Esophagus squamous epithelium (tissue), 5 donors: Measurements from ENCODE around the gene PARD3. TPM values are rescaled to one million over a fixed set of nuclear protein-coding genes. Genes with fewer than 3 reads are reported as not detected.

Experiments used
- DNase-seq: peaks from one replicate; lab custom pipeline; 2025; lab: John Stamatoyannopoulos, UW
- H3K27ac ChIP-seq, 4 donors: fragments of 200-600 bp; sonication (generic); one replicate each; pipeline ENCODE4 v1.5.1; 2016 to 2019; ENCODE audit warnings: mild to moderate bottlenecking in 1 of 4
- H3K27me3 ChIP-seq, 4 donors: fragments of 200-600 bp; sonication (generic); 1 replicate in 3 of 4; 2 replicates in 1 of 4; pipeline versions ENCODE4 v1.5.1 to v1.6.0; 2017 to 2021; ENCODE audit warnings: antibody characterized with exemption in 1 of 4
- H3K36me3 ChIP-seq, 3 donors: fragments of 200-600 bp; sonication (generic); one replicate each; pipeline ENCODE4 v1.5.1; 2016 to 2019
- H3K4me1 ChIP-seq, 3 donors: fragments of 200-600 bp; sonication (generic); one replicate each; pipeline ENCODE4 v1.5.1; 2017 to 2019
- H3K4me3 ChIP-seq, 4 donors: fragments of 200-600 bp; sonication (generic); 1 replicate in 3 of 4; 2 replicates in 1 of 4; pipeline ENCODE4 v1.5.1; 2016 to 2019; ENCODE audit warnings: mild to moderate bottlenecking in 2 of 4, moderate library complexity in 1 of 4
- H3K9me3 ChIP-seq, 3 donors: fragments of 200-600 bp; sonication (generic); one replicate each; pipeline ENCODE4 v1.5.1; 2016 to 2019
- POLR2A ChIP-seq, 4 donors: fragments of 450-650 bp; IDR thresholded peaks; one replicate each; pipeline ENCODE4 v1.6.1; 2017; ENCODE audit warnings: antibody characterized with exemption in 4 of 4, mild to moderate bottlenecking in 4 of 4, moderate library complexity in 3 of 4
- WGBS, 2 donors: methylation state at CpG; one replicate each; pipeline ENCODE4 v1.1.5; 2018; 5-methylcytosine and 5-hydroxymethylcytosine counted together
- intact Hi-C: fragments of 100-400 bp; cut with DNase I; formaldehyde crosslinking; loops from one replicate; pipeline ENCODE4 v1.15.0; 2022
- total RNA-seq, 4 donors: library from RNA; depleted of rRNA; stranded (reverse); fragments of >200 nt; gene quantifications; one replicate each; pipeline ENCODE4 v1.1.0, GENCODE V29; 2016
- TF ChIP-seq, protein P1 (sequence below), 6 experiments: fragments of 450-650 bp in 4 of 6; fragments of 200-600 bp in 2 of 6; sonication (generic) in 2 of 6; IDR thresholded peaks; one replicate each; pipeline ENCODE4 v1.5.1; 2016 to 2019; ENCODE audit warnings: antibody characterized with exemption in 6 of 6, mild to moderate bottlenecking in 4 of 6, moderate library complexity in 4 of 6
- donor health status: DM: yes; HTN: yes; CAD: no.

Gene PARD3
- total RNA-seq, 4 donors from 2014 or later, result 57.3 to 114 (median 81.7) TPM

DNA sequence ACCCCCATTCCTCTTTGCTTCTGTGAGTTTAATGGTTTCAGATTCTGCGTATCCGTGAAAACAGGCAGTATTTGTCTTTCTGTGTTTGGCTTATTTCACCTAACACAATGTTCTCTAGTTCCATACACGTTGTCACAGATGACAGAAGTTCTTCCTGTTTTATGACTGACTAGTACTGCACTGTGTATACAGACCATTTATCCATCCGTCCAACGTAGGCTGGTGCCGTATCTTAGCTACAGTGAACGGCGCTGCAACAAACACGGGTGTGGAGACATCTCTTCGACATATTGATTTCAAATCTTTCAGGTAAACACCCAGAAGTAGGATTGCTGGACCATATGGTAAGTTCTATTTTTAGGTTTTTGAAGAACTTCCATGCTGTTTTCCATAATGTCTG lies 181.7 kb downstream of the PARD3 start:
- no peaks in the 10 kb centered on the region for H3K27me3 ChIP-seq
- no peaks in the 10 kb centered on the region for H3K36me3 ChIP-seq
- H3K27ac ChIP-seq, result no peak overlapping the region
- no peak overlapping the region for H3K4me3 ChIP-seq
- whole genome bisulfite sequencing, 2 donors, result 82 to 85% methylated on average over 10 of the region's 10 CpGs
- intact Hi-C loops, result loop anchor here (10.0 kb wide), 1 partner anchor 1299 kb away; the partner anchor contains the start of gene NRP1
- no peak for DNase-seq
- H3K9me3 ChIP-seq, result no peaks in the 10 kb centered on the region
- TF ChIP-seq POLR2A (IDR thresholded peaks at IDR 0.05), result no peak
- TF ChIP-seq, protein P1, sequence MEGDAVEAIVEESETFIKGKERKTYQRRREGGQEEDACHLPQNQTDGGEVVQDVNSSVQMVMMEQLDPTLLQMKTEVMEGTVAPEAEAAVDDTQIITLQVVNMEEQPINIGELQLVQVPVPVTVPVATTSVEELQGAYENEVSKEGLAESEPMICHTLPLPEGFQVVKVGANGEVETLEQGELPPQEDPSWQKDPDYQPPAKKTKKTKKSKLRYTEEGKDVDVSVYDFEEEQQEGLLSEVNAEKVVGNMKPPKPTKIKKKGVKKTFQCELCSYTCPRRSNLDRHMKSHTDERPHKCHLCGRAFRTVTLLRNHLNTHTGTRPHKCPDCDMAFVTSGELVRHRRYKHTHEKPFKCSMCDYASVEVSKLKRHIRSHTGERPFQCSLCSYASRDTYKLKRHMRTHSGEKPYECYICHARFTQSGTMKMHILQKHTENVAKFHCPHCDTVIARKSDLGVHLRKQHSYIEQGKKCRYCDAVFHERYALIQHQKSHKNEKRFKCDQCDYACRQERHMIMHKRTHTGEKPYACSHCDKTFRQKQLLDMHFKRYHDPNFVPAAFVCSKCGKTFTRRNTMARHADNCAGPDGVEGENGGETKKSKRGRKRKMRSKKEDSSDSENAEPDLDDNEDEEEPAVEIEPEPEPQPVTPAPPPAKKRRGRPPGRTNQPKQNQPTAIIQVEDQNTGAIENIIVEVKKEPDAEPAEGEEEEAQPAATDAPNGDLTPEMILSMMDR (IDR thresholded peaks at IDR 0.05), result no peak
- peaks cover 0 to 16% (median 3%) of the 10 kb centered on the region in 3 donors for H3K4me1 ChIP-seq

DNA sequence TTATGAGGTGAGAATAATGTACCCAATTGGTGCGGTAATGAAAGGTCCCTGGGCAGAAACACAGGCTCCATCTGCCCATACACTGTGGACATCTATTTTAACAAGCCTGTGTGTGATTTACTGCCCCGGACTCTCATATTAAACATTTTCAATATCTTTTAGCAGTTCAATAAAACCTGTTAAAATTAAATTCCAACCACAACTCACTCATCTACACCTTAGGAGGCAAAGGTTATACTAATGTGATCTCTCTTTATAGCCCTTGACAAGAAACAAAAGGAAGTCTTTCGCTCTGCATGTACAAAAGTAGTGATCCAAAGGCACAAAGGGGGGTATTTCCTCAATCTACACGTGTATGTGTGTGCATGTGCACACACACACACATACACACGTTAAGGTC lies 186.0 kb downstream of the PARD3 start:
- WGBS, 2 donors, result 81 to 92% methylated on average over 5 of the region's 5 CpGs
- Histone ChIP-seq H3K36me3 (no peaks in the 10 kb centered on the region), H3K9me3 (no peaks in the 10 kb centered on the region), H3K27ac (no peak overlapping the region), H3K4me1 (peaks cover 0 to 25% (median 0%) of the 10 kb centered on the region in 3 donors), H3K27me3 (no peaks in the 10 kb centered on the region), H3K4me3 (no peak overlapping the region)
- TF ChIP-seq, protein P1 (IDR thresholded peaks at IDR 0.05), result no peak
- TF ChIP-seq POLR2A (IDR thresholded peaks at IDR 0.05), result no peak
- intact Hi-C loops, result no loop called here
- no peak for DNase-seq

DNA sequence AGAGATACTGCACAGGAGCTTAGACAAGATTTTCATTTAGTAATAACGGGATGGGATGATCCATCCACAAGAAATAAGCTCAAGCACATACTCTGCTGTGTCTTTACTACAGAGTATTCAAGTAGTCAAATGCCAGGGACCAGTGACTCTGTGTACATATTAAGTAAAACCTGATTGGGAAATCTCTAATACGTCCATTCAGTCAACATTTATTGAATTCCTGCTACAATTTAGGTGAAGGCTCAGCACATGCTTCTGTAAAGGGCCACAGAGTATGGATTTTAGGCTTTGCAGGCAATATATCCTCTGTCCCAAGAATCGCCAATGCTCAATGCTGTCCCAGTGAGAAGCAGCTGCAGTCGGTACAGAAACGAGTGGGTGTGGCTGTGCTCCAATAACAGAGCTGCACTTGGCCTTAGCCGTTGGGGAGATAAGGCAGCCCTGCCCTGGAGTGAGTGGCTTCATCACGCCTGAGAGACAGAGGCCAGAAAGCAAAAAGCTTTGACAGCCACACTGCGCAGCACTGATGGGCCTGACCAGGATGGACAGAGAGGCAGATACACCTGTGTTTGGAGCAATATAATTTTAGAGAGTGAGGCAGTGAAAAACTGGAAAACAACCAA lies 186.8 kb downstream of the PARD3 start:
- H3K9me3 ChIP-seq, result no peaks in the 10 kb centered on the region
- no peak for TF ChIP-seq POLR2A (IDR thresholded peaks at IDR 0.05)
- TF ChIP-seq, protein P1 (IDR thresholded peaks at IDR 0.05), result no peak
- H3K4me1 ChIP-seq, result peaks cover 0 to 25% (median 0%) of the 10 kb centered on the region in 3 donors
- no peak overlapping the region for H3K4me3 ChIP-seq
- no peak overlapping the region for H3K27ac ChIP-seq
- intact Hi-C loops, result no loop called here
- no peaks in the 10 kb centered on the region for H3K36me3 ChIP-seq
- no peak for DNase-seq
- 59 to 67% methylated on average over 2 to 8 of the region's 8 CpGs for WGBS, 2 donors
- no peaks in the 10 kb centered on the region for H3K27me3 ChIP-seq

DNA sequence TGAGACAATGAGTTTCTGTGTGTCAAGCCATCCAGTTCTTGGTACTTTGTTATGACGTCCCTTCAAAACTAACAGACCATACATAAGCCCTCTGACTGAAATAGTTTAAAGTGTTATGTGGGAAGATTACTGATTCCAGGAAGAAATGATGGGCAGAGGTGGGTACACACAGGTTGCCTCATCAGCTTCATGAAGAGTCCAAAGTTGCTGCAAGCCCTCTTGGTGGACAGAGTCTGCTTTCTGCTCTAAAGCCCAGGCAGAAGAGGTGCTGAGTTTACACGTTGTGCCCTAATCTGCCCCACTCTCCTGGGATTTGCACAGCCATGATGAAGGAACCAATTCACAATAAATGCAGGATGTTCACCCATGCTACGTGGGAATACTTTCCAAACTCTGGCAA lies 187.4 kb downstream of the PARD3 start:
- no peak for DNase-seq
- no peaks in the 10 kb centered on the region for H3K27me3 ChIP-seq
- TF ChIP-seq, protein P1 (IDR thresholded peaks at IDR 0.05), result no peak
- TF ChIP-seq POLR2A (IDR thresholded peaks at IDR 0.05), result no peak
- H3K4me1 ChIP-seq, result peaks cover 0 to 25% (median 0%) of the 10 kb centered on the region in 3 donors
- intact Hi-C loops, result no loop called here
- H3K9me3 ChIP-seq, result no peaks in the 10 kb centered on the region
- H3K27ac ChIP-seq, result no peak overlapping the region
- H3K36me3 ChIP-seq, result no peaks in the 10 kb centered on the region
- no peak overlapping the region for H3K4me3 ChIP-seq
- WGBS, 2 donors, result 72 to 83% methylated on average over 3 of the region's 3 CpGs

DNA sequence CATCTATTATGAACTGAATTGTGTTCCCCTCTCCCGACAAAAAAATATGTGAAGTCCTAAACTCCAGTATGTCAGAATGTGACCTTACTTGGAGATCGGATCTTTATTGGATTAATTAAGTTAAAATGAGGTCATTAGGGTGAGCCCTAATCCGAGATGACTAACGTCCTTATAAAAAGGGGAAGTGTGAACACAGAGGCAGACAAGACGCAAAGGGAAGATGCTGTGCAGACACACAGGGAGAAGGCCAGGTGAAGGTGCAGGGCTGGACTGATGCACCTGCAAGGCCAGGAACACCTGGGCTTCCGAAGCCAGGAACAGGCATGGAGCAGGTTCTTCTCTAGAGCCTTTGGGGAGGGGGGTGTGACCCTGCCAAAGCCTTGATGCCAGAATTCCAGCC lies 187.8 kb downstream of the PARD3 start:
- Histone ChIP-seq H3K9me3 (no peaks in the 10 kb centered on the region), H3K4me3 (no peak overlapping the region), H3K27me3 (no peaks in the 10 kb centered on the region), H3K27ac (no peak overlapping the region), H3K36me3 (no peaks in the 10 kb centered on the region), H3K4me1 (peaks cover 0 to 25% (median 0%) of the 10 kb centered on the region in 3 donors)
- WGBS, 2 donors, result 64 to 68% methylated on average over 5 to 6 of the region's 6 CpGs
- intact Hi-C loops, result no loop called here
- TF ChIP-seq, protein P1 (IDR thresholded peaks at IDR 0.05), result no peak
- no peak for DNase-seq
